ENCODE results near the gene ABCB8.

Gene ABCB8

GRCh38 chr7:151083071-151083823 is 55.0 kb downstream of the ABCB8 start, which contains the start of gene TMUB1:
Gene TMUB1, minus strand, starts transcription at chr7:151083493. Its CDS starts 930 bp downstream, at chr7:151082563.
- H3K27me3 ChIP-seq, result peaks cover 0 to 43% (median 41%) of the 10 kb centered on the region in 11 experiments; a peak in 18 of 22 replicates
- H3K4me3 ChIP-seq, result peak within 1 kb of the TSS; percentile 81 to 98 (median 86)
- peaks cover 4 to 49% (median 27%) of the 10 kb centered on the region in 11 experiments; a peak in 18 of 22 replicates for H4K20me1 ChIP-seq
- H3K36me3 ChIP-seq, result peaks cover 0 to 18% (median 7%) of the 10 kb centered on the region in 11 experiments; a peak in 9 of 22 replicates
- H3K4me1 ChIP-seq, result peaks cover 58 to 78% (median 72%) of the 10 kb centered on the region in 10 experiments
- peak within 1 kb of the TSS; percentile 98 to 100 (median 99) for H3K4me2 ChIP-seq
- peak within 1 kb of the TSS; percentile 90 to 99 (median 97) for H3K9ac ChIP-seq
- no peak for TF ChIP-seq Cebpa-rat (IDR thresholded peaks at IDR 0.05)
- H3K9me3 ChIP-seq (replicated peaks in 1 of 11), result no peaks in the 10 kb centered on the region
- H3K27ac ChIP-seq, result peak within 1 kb of the TSS; percentile 25 to 98 (median 84)

GRCh38 chr7:151083824-151084160 is 55.5 kb downstream of the ABCB8 start:
- Histone ChIP-seq H3K4me2 (peak overlapping the region; percentile 91 to 100 (median 99)), H3K4me3 (peak overlapping the region; percentile 81 to 98 (median 86)), H3K27ac (peak overlapping the region in 2 of 11 experiments; percentile 65 to 88; a peak in 2 of 22 replicates), H3K4me1 (peaks cover 53 to 78% (median 72%) of the 10 kb centered on the region in 10 experiments), H3K36me3 (peaks cover 0 to 15% (median 7%) of the 10 kb centered on the region in 11 experiments; a peak in 9 of 22 replicates), H3K9me3 (replicated peaks in 1 of 11) (no peaks in the 10 kb centered on the region), H4K20me1 (peaks cover 4 to 49% (median 24%) of the 10 kb centered on the region in 11 experiments; a peak in 18 of 22 replicates), H3K9ac (peak overlapping the region; percentile 90 to 99 (median 97); a peak in 19 of 22 replicates), H3K27me3 (peaks cover 0 to 49% (median 46%) of the 10 kb centered on the region in 11 experiments; a peak in 18 of 22 replicates)
- TF ChIP-seq Cebpa-rat (IDR thresholded peaks at IDR 0.05), result no peak

GRCh38 chr7:151085329-151085690 is 57.1 kb downstream of the ABCB8 start:
- Histone ChIP-seq H3K27ac (peak overlapping the region in 3 of 11 experiments; percentile 46 to 61 (median 49); a peak in 3 of 22 replicates), H3K9ac (peak overlapping the region; percentile 59 to 87 (median 82); a peak in 17 of 22 replicates), H3K4me1 (peaks cover 52 to 80% (median 74%) of the 10 kb centered on the region in 10 experiments), H3K4me3 (peak overlapping the region; percentile 71 to 98 (median 76); a peak in 19 of 20 replicates), H3K9me3 (replicated peaks in 1 of 11) (no peaks in the 10 kb centered on the region), H3K4me2 (peak overlapping the region; percentile 90 to 100 (median 99)), H4K20me1 (peaks cover 13 to 51% (median 28%) of the 10 kb centered on the region in 11 experiments; a peak in 17 of 22 replicates), H3K27me3 (peaks cover 0 to 59% (median 48%) of the 10 kb centered on the region in 11 experiments; a peak in 18 of 22 replicates), H3K36me3 (peaks cover 0 to 9% (median 6%) of the 10 kb centered on the region in 11 experiments; a peak in 3 of 22 replicates)
- no peak for TF ChIP-seq Cebpa-rat (IDR thresholded peaks at IDR 0.05)

- peak within 1 kb of the TSS; percentile 71 to 98 (median 76) for H3K4me3 ChIP-seq
- H3K9me3 ChIP-seq (replicated peaks in 1 of 11), result no peaks in the 10 kb centered on the region
- H3K4me2 ChIP-seq, result peak within 1 kb of the TSS; percentile 94 to 100 (median 99)
- peak within 1 kb of the TSS; percentile 72 to 92 (median 78) for H3K27ac ChIP-seq
- H3K27me3 ChIP-seq, result peaks cover 0 to 59% (median 48%) of the 10 kb centered on the region in 11 experiments; a peak in 18 of 22 replicates
- H3K36me3 ChIP-seq, result peaks cover 0 to 9% (median 6%) of the 10 kb centered on the region in 11 experiments; a peak in 4 of 22 replicates
- TF ChIP-seq Cebpa-rat (IDR thresholded peaks at IDR 0.05), result no peak
- H3K4me1 ChIP-seq, result peaks cover 58 to 83% (median 77%) of the 10 kb centered on the region in 10 experiments
- peaks cover 20 to 57% (median 32%) of the 10 kb centered on the region in 11 experiments; a peak in 21 of 22 replicates for H4K20me1 ChIP-seq
- peak within 1 kb of the TSS; percentile 78 to 91 (median 85) for H3K9ac ChIP-seq
These were observed 57.7 kb downstream of the ABCB8 start, which contains the start of gene AGAP3 for GRCh38 chr7:151085691-151086620. Gene AGAP3, plus strand, starts transcription at chr7:151086475. Its CDS starts 267 bp downstream, at chr7:151086742.

- H3K9ac ChIP-seq, result peak overlapping the region; percentile 78 to 91 (median 85)
- peak overlapping the region; percentile 94 to 100 (median 99) for H3K4me2 ChIP-seq
- H3K4me1 ChIP-seq, result peaks cover 58 to 82% (median 72%) of the 10 kb centered on the region in 10 experiments
- peak overlapping the region; percentile 72 to 92 (median 78) for H3K27ac ChIP-seq
- TF ChIP-seq Cebpa-rat (IDR thresholded peaks at IDR 0.05), result no peak
- H3K36me3 ChIP-seq, result peaks cover 0 to 5% (median 0%) of the 10 kb centered on the region in 11 experiments; a peak in 10 of 22 replicates
- H4K20me1 ChIP-seq, result peaks cover 28 to 58% (median 41%) of the 10 kb centered on the region in 11 experiments; a peak in 21 of 22 replicates
- H3K4me3 ChIP-seq, result peak overlapping the region; percentile 71 to 98 (median 76)
- peaks cover 0 to 59% (median 48%) of the 10 kb centered on the region in 11 experiments; a peak in 18 of 22 replicates for H3K27me3 ChIP-seq
- no peaks in the 10 kb centered on the region for H3K9me3 ChIP-seq (replicated peaks in 1 of 11)
These were observed 58.6 kb downstream of the ABCB8 start for GRCh38 chr7:151086802-151087244.

GRCh38 chr7:151087245-151088018 is 59.2 kb downstream of the ABCB8 start:
- peak overlapping the region; percentile 78 to 91 (median 85) for H3K9ac ChIP-seq

More at GRCh38 chr7:151087245-151088018, 59.2 kb downstream of the ABCB8 start:
- H4K20me1 ChIP-seq, result peaks cover 34 to 58% (median 45%) of the 10 kb centered on the region in 11 experiments
- peak overlapping the region; percentile 71 to 98 (median 76) for H3K4me3 ChIP-seq
- peaks cover 0 to 11% (median 0%) of the 10 kb centered on the region in 11 experiments; a peak in 11 of 22 replicates for H3K36me3 ChIP-seq
- H3K27ac ChIP-seq, result peak overlapping the region; percentile 72 to 92 (median 78)
- H3K9me3 ChIP-seq (replicated peaks in 1 of 11), result no peaks in the 10 kb centered on the region
- H3K27me3 ChIP-seq, result peaks cover 0 to 59% (median 48%) of the 10 kb centered on the region in 11 experiments; a peak in 18 of 22 replicates
- peaks cover 58 to 82% (median 69%) of the 10 kb centered on the region in 10 experiments for H3K4me1 ChIP-seq
- H3K4me2 ChIP-seq, result peak overlapping the region; percentile 94 to 100 (median 99)
- TF ChIP-seq Cebpa-rat (IDR thresholded peaks at IDR 0.05), result no peak

All from BLaER1 treated with 17β-estradiol and CSF1 and Interleukin-3, amounts not matched to agents 10 nM and 100 nM (cell line).